Stimulated activated CD4-positive, alpha-beta T cell treated with anti-CD3 and anti-CD28 coated beads, Interleukin-12 subunit alpha, Interleukin-12 subunit beta, amount 100 ng/mL, for 48 hours (primary cell): ENCODE measurements around the gene PTPRE.

Source experiments
- DNase-seq, 3 donors: peaks; one replicate each; pipeline ENCODE4 v3.0.0-alpha.2; 2020; ENCODE audit warnings: low read depth in 2 of 3, low spot score in 1 of 3

Gene PTPRE

GRCh38 chr10:127882391-127882790 lies 24.5 kb upstream of the PTPRE start:
- DNase-seq, result no peak

- DNase-seq, result no peak
Measured at GRCh38 chr10:127882801-127883459, 24.0 kb upstream of the PTPRE start.

GRCh38 chr10:127883516-127883915 lies 23.4 kb upstream of the PTPRE start:
- DNase-seq, result no peak

GRCh38 chr10:127884501-127884900 lies 22.4 kb upstream of the PTPRE start:
- DNase-seq, result no peak

- DNase-seq, result no peak
Measured at GRCh38 chr10:127886371-127887051, 20.4 kb upstream of the PTPRE start.

- no peak for DNase-seq
Measured at GRCh38 chr10:127887541-127888415, 19.1 kb upstream of the PTPRE start.

- no peak for DNase-seq
Measured at GRCh38 chr10:127888521-127889312, 18.2 kb upstream of the PTPRE start.

GRCh38 chr10:127889605-127890195 lies 17.2 kb upstream of the PTPRE start:
- no peak for DNase-seq

GRCh38 chr10:127890216-127890615 lies 16.7 kb upstream of the PTPRE start:
- DNase-seq, result no peak

GRCh38 chr10:127890832-127891334 lies 16.0 kb upstream of the PTPRE start:
- DNase-seq, result no peak

GRCh38 chr10:127892743-127893142 lies 14.2 kb upstream of the PTPRE start, which contains the start of gene CLRN3:
CLRN3 (minus strand) TSS chr10:127892941; CDS start chr10:127892784, 157 bp downstream.
- no peak for DNase-seq

GRCh38 chr10:127894146-127894545 lies 12.8 kb upstream of the PTPRE start:
- DNase-seq, result no peak

GRCh38 chr10:127896590-127896989 lies 10.3 kb upstream of the PTPRE start:
- DNase-seq, result no peak

- DNase-seq, result no peak
Measured at GRCh38 chr10:127897177-127897576, 9.7 kb upstream of the PTPRE start.

GRCh38 chr10:127899766-127900387 lies 7.0 kb upstream of the PTPRE start:
- no peak for DNase-seq

- DNase-seq, result no peak
Measured at GRCh38 chr10:127903789-127904188, 3.1 kb upstream of the PTPRE start.

- DNase-seq, result no peak
Measured at GRCh38 chr10:127904311-127905000, 2.4 kb upstream of the PTPRE start.

- DNase-seq, result no peak
Measured at GRCh38 chr10:127905001-127905847, 1.7 kb upstream of the PTPRE start.
